ENCODE measurements around the gene KCNF1.
A peak's percentile ranks its signal among the peaks of the same experiment; 100 is the strongest.

Gene KCNF1, protein sequence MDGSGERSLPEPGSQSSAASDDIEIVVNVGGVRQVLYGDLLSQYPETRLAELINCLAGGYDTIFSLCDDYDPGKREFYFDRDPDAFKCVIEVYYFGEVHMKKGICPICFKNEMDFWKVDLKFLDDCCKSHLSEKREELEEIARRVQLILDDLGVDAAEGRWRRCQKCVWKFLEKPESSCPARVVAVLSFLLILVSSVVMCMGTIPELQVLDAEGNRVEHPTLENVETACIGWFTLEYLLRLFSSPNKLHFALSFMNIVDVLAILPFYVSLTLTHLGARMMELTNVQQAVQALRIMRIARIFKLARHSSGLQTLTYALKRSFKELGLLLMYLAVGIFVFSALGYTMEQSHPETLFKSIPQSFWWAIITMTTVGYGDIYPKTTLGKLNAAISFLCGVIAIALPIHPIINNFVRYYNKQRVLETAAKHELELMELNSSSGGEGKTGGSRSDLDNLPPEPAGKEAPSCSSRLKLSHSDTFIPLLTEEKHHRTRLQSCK

DNA sequence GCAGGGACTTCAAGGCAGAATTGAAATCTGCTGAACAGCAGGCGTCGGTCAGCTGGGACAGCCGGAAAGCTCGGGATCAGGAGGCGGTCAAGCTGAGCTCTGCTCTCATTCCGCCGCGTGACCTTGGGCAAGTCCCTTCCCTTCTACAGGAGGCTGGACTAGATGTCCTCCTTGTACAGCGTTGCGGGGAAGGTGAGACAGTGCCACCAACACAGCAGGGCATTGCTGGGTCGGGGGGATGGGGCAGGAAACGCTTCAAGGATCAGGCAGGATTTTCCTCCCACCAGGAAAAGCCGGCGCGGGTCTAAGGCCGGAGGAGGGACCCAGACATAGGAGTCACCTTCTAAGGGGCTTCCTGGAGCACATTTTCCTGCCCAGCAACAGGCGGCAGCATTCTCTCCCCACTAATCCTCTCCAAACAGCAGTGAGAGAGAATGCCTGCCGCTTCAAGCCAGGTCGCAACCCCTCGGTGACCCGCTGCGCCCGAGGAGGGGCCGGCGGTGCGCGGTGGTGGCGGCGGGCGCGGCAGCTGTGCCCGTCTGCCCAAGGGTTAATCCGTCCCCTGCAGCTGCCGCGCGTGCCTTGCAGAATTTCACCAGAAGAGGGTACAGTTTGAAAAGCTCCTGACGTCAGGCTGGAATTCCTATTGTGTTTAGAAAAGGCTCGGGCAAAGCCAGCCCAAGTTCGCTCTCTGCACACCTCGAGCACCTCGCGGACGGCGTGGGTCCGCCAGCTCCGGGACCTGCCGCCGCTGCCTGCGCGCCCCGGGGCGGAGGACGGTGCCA, at the start of gene KCNF1:
Gene KCNF1, plus strand, starts transcription at position 644 of the 785 bp plus-strand sequence. CDS start 493 bp downstream, outside the sequence.
- H3K4me3 ChIP-seq (ENCODE audit: low read depth, low read length): peak within 1 kb of the TSS; percentile 52
- TF ChIP-seq, protein P1, sequence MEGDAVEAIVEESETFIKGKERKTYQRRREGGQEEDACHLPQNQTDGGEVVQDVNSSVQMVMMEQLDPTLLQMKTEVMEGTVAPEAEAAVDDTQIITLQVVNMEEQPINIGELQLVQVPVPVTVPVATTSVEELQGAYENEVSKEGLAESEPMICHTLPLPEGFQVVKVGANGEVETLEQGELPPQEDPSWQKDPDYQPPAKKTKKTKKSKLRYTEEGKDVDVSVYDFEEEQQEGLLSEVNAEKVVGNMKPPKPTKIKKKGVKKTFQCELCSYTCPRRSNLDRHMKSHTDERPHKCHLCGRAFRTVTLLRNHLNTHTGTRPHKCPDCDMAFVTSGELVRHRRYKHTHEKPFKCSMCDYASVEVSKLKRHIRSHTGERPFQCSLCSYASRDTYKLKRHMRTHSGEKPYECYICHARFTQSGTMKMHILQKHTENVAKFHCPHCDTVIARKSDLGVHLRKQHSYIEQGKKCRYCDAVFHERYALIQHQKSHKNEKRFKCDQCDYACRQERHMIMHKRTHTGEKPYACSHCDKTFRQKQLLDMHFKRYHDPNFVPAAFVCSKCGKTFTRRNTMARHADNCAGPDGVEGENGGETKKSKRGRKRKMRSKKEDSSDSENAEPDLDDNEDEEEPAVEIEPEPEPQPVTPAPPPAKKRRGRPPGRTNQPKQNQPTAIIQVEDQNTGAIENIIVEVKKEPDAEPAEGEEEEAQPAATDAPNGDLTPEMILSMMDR (IDR thresholded peaks at IDR 0.05; ENCODE audit: low read depth, low read length): 0 out of 2 replicates have a peak, but pooled peaks have one; percentile 20

DNA sequence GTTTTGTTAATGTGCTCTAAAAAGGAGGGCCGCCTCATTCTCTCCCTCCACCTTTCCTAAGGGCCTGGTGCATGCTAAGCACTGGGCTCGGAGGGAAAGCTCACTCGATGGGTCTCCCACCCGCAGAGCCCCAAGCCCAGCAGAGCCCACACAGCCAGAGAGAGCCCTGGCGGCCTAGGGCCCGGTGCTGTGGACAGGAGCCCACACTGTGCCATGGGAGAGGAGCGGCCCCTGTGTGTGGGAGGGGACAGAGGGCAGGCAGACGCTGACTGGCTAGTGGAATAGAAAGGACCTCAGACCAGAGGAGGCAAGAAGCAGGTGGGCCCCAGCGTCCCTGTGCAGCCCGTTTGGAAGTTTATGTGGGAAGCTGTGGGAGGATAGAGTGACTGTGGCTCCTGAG, 49.4 kb upstream of the KCNF1 start:
- TF ChIP-seq, protein P1 (IDR thresholded peaks at IDR 0.05; ENCODE audit: low read depth, low read length): no peak
- H3K4me3 ChIP-seq (ENCODE audit: low read depth, low read length): no peak overlapping the region

- TF ChIP-seq, protein P1 (IDR thresholded peaks at IDR 0.05; ENCODE audit: low read depth, low read length): no peak
- no peak overlapping the region for H3K4me3 ChIP-seq (ENCODE audit: low read depth, low read length)
Observed at GRCh38 chr2:10863047-10863446, 48.7 kb upstream of the KCNF1 start.

DNA sequence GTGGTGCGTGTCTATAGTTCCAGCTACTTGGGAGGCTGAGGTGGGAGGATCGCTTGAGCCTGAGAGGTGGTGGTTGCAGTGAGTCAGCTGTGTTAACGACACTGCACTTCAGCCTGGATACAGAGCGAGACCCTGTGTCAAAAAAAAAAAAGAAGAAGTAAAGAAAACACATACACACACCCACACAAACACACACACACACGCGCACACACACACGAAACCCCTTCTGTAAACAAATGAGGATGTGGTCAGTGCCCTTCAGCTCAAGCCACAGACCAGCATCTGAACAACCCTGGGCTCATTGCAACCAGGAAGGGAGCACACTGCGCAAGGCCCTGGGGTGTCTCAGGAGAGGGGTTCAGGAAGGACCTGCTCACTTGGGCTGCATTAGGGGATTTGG, 47.9 kb upstream of the KCNF1 start:
- H3K4me3 ChIP-seq (ENCODE audit: low read depth, low read length): no peak overlapping the region
- TF ChIP-seq, protein P1 (IDR thresholded peaks at IDR 0.05; ENCODE audit: low read depth, low read length): no peak

DNA sequence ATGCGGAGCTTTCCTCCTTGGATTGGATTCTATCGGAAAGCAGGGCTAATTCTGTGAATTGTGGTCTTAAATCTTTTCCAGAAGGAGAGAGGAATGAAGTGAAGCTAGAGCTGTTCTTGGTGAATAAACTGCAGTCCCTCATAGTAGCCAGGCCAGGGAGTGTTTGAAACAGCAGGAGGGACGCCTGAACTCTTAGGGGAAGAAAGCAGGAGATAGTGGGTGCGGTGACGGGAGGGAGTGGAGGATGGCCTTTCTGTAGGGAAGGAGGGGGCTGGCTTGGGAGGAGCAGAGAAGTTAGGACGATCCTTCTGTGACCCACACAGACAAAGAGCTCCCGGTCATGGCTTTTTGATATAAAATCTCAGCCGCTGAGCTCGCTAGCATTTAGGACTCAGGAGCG, 47.5 kb upstream of the KCNF1 start:
- TF ChIP-seq, protein P1 (IDR thresholded peaks at IDR 0.05; ENCODE audit: low read depth, low read length): no peak
- H3K4me3 ChIP-seq (ENCODE audit: low read depth, low read length): no peak overlapping the region

DNA sequence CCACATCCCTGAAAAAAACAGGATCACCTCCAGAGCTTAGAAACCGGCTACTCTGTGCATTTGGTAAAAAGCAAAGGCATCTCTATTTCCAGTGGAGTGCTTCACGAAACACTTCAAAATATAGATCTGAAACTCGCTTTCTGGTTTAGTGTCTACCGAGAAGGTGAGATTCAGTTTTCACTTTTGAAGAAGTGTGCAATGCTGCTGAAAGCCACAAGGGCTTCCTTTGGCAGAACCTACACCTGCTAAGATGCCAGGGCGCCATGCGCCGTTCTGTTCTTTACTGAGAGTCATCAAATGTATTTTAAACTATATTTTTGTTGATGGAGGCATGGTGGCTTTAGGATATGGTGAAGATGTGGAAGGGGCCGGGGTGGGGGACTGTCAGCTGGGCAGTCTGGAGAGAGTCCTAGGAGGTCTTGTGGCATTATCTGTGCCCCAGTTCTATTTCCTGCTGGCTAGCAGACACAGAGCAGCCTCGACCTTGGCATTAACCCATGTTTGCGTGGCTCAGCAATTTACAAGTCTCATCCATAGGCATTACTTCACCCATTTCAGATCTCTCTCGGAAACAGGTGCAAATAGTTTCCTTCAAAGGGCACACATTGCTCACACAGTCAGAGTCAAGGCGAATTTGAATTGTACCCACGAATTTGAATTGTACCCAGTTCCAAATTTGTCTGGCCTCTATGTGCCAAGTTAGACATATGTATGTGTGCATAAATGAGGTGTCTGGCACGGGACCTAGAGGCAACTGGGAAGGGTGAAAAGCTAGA, 46.7 kb upstream of the KCNF1 start:
- H3K4me3 ChIP-seq (ENCODE audit: low read depth, low read length): no peak overlapping the region
- TF ChIP-seq, protein P1 (IDR thresholded peaks at IDR 0.05; ENCODE audit: low read depth, low read length): peak; percentile 13; the same call in 1 of the 2 replicates
